OCI-LY7 (cell line): Measurements from ENCODE around the gene PRKD3. TPM values are rescaled to one million over a fixed set of nuclear protein-coding genes. Genes with fewer than 3 reads are reported as not detected.

Experiments
- BruUV-seq: library from RNA; stranded (reverse); fragments of 400-500 nt; replicated peaks from 2 replicates; lab custom pipeline; 2021; lab: Mats Ljungman, UMichigan
- CTCF ChIA-PET: fragments of 300-600 bp; sonication (Branson Sonifier 250); formaldehyde crosslinking; loops from one replicate; lab custom pipeline; 2022; ENCODE audit warnings: antibody characterized with exemption; ENCODE audit not compliant: unreplicated experiment; lab: Charles Lee
- POLR2A ChIA-PET: fragments of 300-600 bp; sonication (Branson Sonifier 250); formaldehyde crosslinking; loops from one replicate; lab custom pipeline; 2022; ENCODE audit warnings: antibody characterized with exemption; lab: Charles Lee
- DNase-seq: peaks from one replicate; pipeline ENCODE4 v3.0.0-alpha.2; 2015; ENCODE audit warnings: low spot score
- H2AFZ ChIP-seq: fragments of 200-600 bp; sonication (generic), shearing (Covaris generic); 2 replicates; pipeline ENCODE4 v1.6.1; 2014; ENCODE audit warnings: mild to moderate bottlenecking, antibody characterized with exemption, low read length, moderate library complexity
- H3K27ac ChIP-seq: fragments of 200-600 bp; sonication (generic); 2 replicates; pipeline ENCODE4 v1.5.1; 2014; ENCODE audit warnings: mixed run types, low read depth, mild to moderate bottlenecking, moderate library complexity, low read length, inconsistent platforms; ENCODE audit not compliant: poor library complexity, severe bottlenecking
- H3K36me3 ChIP-seq: fragments of 200-600 bp; sonication (generic); 2 replicates; pipeline ENCODE4 v1.6.1; 2014; ENCODE audit warnings: mild to moderate bottlenecking, antibody characterized with exemption, low read length, moderate library complexity, mixed read lengths; ENCODE audit not compliant: insufficient read depth
- H3K4me1 ChIP-seq: fragments of 200-600 bp; sonication (generic); 2 replicates; pipeline ENCODE4 v1.5.1; 2014; ENCODE audit warnings: mild to moderate bottlenecking, low read length; ENCODE audit not compliant: insufficient read depth, poor library complexity, severe bottlenecking
- H3K4me2 ChIP-seq: fragments of 200-600 bp; sonication (generic); 2 replicates; pipeline ENCODE4 v1.6.1; 2014; ENCODE audit warnings: mild to moderate bottlenecking, low read length
- H3K4me3 ChIP-seq: fragments of 200-600 bp; sonication (generic); 2 replicates; pipeline ENCODE4 v1.5.1; 2014; ENCODE audit warnings: mild to moderate bottlenecking, low read depth, low read length; ENCODE audit not compliant: poor library complexity, severe bottlenecking
- H3K79me2 ChIP-seq: fragments of 200-600 bp; sonication (generic); 2 replicates; pipeline ENCODE4 v1.6.1; 2016; ENCODE audit warnings: low read depth, mild to moderate bottlenecking, low read length, moderate library complexity, mixed read lengths; ENCODE audit not compliant: insufficient read depth
- H3K9me2 ChIP-seq: fragments of 200-600 bp; sonication (generic); 2 replicates; pipeline ENCODE4 v1.6.1; 2016; ENCODE audit warnings: mild to moderate bottlenecking, low read length, mixed read lengths; ENCODE audit not compliant: insufficient read depth
- H3K9me3 ChIP-seq: fragments of 200-600 bp; sonication (generic); 2 replicates; pipeline ENCODE4 v1.6.1; 2014; ENCODE audit warnings: mild to moderate bottlenecking, mixed run types, low read length, mixed read lengths
- H4K20me1 ChIP-seq: fragments of 200-600 bp; sonication (generic); 2 replicates; pipeline ENCODE4 v1.6.1; 2014; ENCODE audit warnings: mild to moderate bottlenecking, antibody characterized with exemption, low read length, moderate library complexity, mixed read lengths; ENCODE audit not compliant: insufficient read depth
- EZH2phosphoT487 ChIP-seq: fragments of 200-600 bp; sonication (generic); IDR thresholded peaks from 2 replicates; pipeline ENCODE4 v1.6.1; 2018; ENCODE audit warnings: low read depth, borderline replicate concordance, mild to moderate bottlenecking, mixed run types, antibody characterized with exemption, low read length, moderate library complexity, mixed read lengths
- intact Hi-C: fragments of 100-400 bp; cut with micrococcal nuclease; formaldehyde crosslinking; loops from one replicate; pipeline ENCODE4 v1.10.0; 2022; ENCODE audit not compliant: unreplicated experiment
- total RNA-seq, 2 experiments: library from RNA; depleted of rRNA in 1 of 2; stranded (reverse); fragments of >200 nt in 1 of 2; shearing (Covaris generic) in 1 of 2; gene quantifications; 2 replicates each; pipeline ENCODE4 v1.2.3, GENCODE V29; 2014 to 2022
- TF ChIP-seq, protein P1 (sequence below): fragments of 200-600 bp; sonication (generic); conservative IDR thresholded peaks from 2 replicates; pipeline ENCODE4 v1.5.1; 2014; ENCODE audit warnings: mild to moderate bottlenecking, antibody characterized with exemption, low read length, moderate library complexity, mixed read lengths

PRKD3 gene
- total RNA-seq, 2 experiments from 2014 or later: 74.3 to 174 TPM

GRCh38 chr2:37361994-37362698, 37.5 kb upstream of the PRKD3 start:
- no TSS peak for BruUV-seq

DNA sequence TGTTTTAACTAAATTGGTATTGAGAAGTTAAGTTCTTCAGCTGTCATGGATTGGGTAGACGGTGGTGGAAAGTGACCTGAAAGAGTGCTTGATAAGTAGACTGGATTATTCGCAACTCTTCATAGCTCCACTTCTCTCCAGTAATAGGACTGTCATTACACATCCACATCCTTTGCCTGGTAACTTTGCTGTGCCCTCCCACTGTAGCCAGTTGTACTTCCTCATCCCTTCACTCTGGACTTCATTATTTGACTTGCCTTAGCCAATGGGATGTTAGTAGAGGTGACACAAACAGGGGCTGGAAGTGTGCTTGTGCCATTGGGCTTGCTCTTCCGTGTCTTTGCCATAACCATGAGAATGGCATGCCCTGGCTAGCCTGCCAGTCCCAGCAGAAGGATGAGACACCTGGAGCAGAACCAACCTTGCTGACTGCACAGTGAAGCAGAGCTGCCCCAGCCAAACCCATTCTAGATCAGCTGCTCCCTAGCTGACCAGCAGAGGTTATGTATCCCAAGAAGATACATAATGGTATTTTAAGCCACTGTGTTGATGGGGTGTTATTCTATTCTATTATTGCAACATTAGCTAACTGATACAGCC, 36.7 kb upstream of the PRKD3 start:
- TF ChIP-seq, protein P1, sequence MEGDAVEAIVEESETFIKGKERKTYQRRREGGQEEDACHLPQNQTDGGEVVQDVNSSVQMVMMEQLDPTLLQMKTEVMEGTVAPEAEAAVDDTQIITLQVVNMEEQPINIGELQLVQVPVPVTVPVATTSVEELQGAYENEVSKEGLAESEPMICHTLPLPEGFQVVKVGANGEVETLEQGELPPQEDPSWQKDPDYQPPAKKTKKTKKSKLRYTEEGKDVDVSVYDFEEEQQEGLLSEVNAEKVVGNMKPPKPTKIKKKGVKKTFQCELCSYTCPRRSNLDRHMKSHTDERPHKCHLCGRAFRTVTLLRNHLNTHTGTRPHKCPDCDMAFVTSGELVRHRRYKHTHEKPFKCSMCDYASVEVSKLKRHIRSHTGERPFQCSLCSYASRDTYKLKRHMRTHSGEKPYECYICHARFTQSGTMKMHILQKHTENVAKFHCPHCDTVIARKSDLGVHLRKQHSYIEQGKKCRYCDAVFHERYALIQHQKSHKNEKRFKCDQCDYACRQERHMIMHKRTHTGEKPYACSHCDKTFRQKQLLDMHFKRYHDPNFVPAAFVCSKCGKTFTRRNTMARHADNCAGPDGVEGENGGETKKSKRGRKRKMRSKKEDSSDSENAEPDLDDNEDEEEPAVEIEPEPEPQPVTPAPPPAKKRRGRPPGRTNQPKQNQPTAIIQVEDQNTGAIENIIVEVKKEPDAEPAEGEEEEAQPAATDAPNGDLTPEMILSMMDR: no peak
- TF ChIP-seq EZH2phosphoT487: no peak
- ChIA-PET CTCF (no interaction called here), POLR2A (interaction anchor here (0.9 to 6.8 kb wide), 15 partner anchors 7 to 50 kb away, joined by 3 to 144 read pairs (median 7); partner anchors contain the start of gene QPCT)
- Histone ChIP-seq H3K4me2 (peak overlapping the region; percentile 55; the same call in 1 of the 2 replicates), H3K4me1 (peaks cover 54% of the 10 kb centered on the region), H3K79me2 (no peaks in the 10 kb centered on the region), H3K4me3 (no peak overlapping the region), H3K36me3 (no peaks in the 10 kb centered on the region), H3K27ac (no peak overlapping the region), H3K9me3 (no peaks in the 10 kb centered on the region), H3K9me2 (no peaks in the 10 kb centered on the region), H2AFZ (no peak overlapping the region), H4K20me1 (no peaks in the 10 kb centered on the region)
- BruUV-seq: no TSS peak
- intact Hi-C loops: no loop called here
- no peak for DNase-seq

More at GRCh38 chr2:37361994-37362698, 37.5 kb upstream of the PRKD3 start:
- Histone ChIP-seq H3K4me3 (no peak overlapping the region), H3K4me2 (no peak overlapping the region), H3K9me2 (no peaks in the 10 kb centered on the region), H3K36me3 (no peaks in the 10 kb centered on the region), H3K27ac (no peak overlapping the region), H3K9me3 (no peaks in the 10 kb centered on the region), H3K4me1 (peaks cover 54% of the 10 kb centered on the region), H2AFZ (no peak overlapping the region), H3K79me2 (no peaks in the 10 kb centered on the region), H4K20me1 (no peaks in the 10 kb centered on the region)
- ChIA-PET CTCF (no interaction called here), POLR2A (interaction anchor here (0.6 to 6.8 kb wide), 11 partner anchors 8 to 42 kb away, joined by 3 to 144 read pairs (median 7); no protein-coding TSS in a partner anchor)
- TF ChIP-seq, protein P1: no peak
- TF ChIP-seq EZH2phosphoT487: no peak
- no peak for DNase-seq
- intact Hi-C loops: no loop called here
